GM23338 (cell line): ENCODE results near the gene SEMA3E. TPM values are rescaled to one million over a fixed set of nuclear protein-coding genes. Genes with fewer than 3 reads are reported as not detected.

Source experiments
- ATAC-seq: fragments of 200-7000 bp; cut with Tn5 transposase; 3 replicates; pipeline ENCODE4 v1.9.1; 2020
- DNase-seq: peaks from one replicate; pipeline ENCODE4 v3.0.0-alpha.2; 2015; ENCODE audit warnings: low spot score
- H2AFZ ChIP-seq: fragments of 200-600 bp; sonication (generic); 2 replicates; pipeline ENCODE4 v1.8.0; 2016; ENCODE audit warnings: antibody characterized with exemption, mild to moderate bottlenecking, moderate library complexity
- H3F3A ChIP-seq: fragments of 200-600 bp; sonication (generic); replicated peaks from 2 replicates; pipeline ENCODE4 v1.8.0; 2017; ENCODE audit warnings: antibody characterized with exemption, mixed run types, low read depth
- H3K27ac ChIP-seq: fragments of 200-600 bp; sonication (generic); 2 replicates; pipeline ENCODE4 v1.6.1; 2016; ENCODE audit warnings: low read depth
- H3K27me3 ChIP-seq: fragments of 200-600 bp; sonication (generic); 2 replicates; pipeline ENCODE4 v1.8.0; 2016; ENCODE audit warnings: mild to moderate bottlenecking, mixed run types, moderate library complexity; ENCODE audit not compliant: insufficient read depth
- H3K36me3 ChIP-seq: fragments of 200-600 bp; sonication (generic); 2 replicates; pipeline ENCODE4 v1.8.0; 2016; ENCODE audit warnings: mild to moderate bottlenecking; ENCODE audit not compliant: insufficient read depth
- H3K4me1 ChIP-seq: fragments of 200-600 bp; sonication (generic); 2 replicates; pipeline ENCODE4 v1.8.0; 2016; ENCODE audit warnings: mild to moderate bottlenecking, moderate library complexity; ENCODE audit not compliant: insufficient read depth
- H3K4me2 ChIP-seq: fragments of 200-600 bp; sonication (generic); 2 replicates; pipeline ENCODE4 v1.7.1; 2017; ENCODE audit warnings: mixed run types
- H3K4me3 ChIP-seq: fragments of 200-600 bp; sonication (generic); 2 replicates; pipeline ENCODE4 v1.6.1; 2016; ENCODE audit warnings: mixed run types
- H3K79me2 ChIP-seq: fragments of 200-600 bp; sonication (generic); replicated peaks from 2 replicates; pipeline ENCODE4 v1.8.0; 2017; ENCODE audit warnings: mild to moderate bottlenecking; ENCODE audit not compliant: insufficient read depth
- H3K9me2 ChIP-seq: fragments of 200-600 bp; sonication (generic); 2 replicates; pipeline ENCODE4 v1.8.0; 2017; ENCODE audit not compliant: insufficient read depth
- H4K20me1 ChIP-seq: fragments of 200-600 bp; sonication (generic); replicated peaks from 2 replicates; pipeline ENCODE4 v1.8.0; 2017; ENCODE audit warnings: mild to moderate bottlenecking; ENCODE audit not compliant: insufficient read depth
- H3K27ac Mint-ChIP-seq: 2 replicates; pipeline ENCODE4 v1.8.0; 2020; ENCODE audit warnings: inconsistent platforms, mild to moderate bottlenecking, moderate library complexity, mixed read lengths
- H3K27me3 Mint-ChIP-seq: 3 replicates; pipeline ENCODE4 v1.8.0; 2022; ENCODE audit warnings: low read depth, mild to moderate bottlenecking, moderate library complexity, mixed read lengths, inconsistent platforms; ENCODE audit not compliant: insufficient read depth, poor library complexity
- H3K36me3 Mint-ChIP-seq: 3 replicates; pipeline ENCODE4 v1.8.0; 2021; ENCODE audit warnings: low read depth, mild to moderate bottlenecking, inconsistent platforms, moderate library complexity, mixed read lengths
- H3K4me1 Mint-ChIP-seq: 3 replicates; pipeline ENCODE4 v1.8.0; 2020; ENCODE audit warnings: mild to moderate bottlenecking, inconsistent platforms, mixed read lengths
- H3K4me3 Mint-ChIP-seq: 3 replicates; pipeline ENCODE4 v1.8.0; 2021; ENCODE audit warnings: moderate library complexity, mild to moderate bottlenecking, inconsistent platforms, mixed read lengths
- H3K9me3 Mint-ChIP-seq: 3 replicates; pipeline ENCODE4 v1.8.0; 2020; ENCODE audit warnings: moderate library complexity, mild to moderate bottlenecking, inconsistent platforms, mixed read lengths
- CREB1 ChIP-seq: fragments of 250-450 bp; sonication (Bioruptor Pico); IDR thresholded peaks from 2 replicates; pipeline ENCODE4 v1.5.0; 2020; ENCODE audit warnings: low read depth, mild to moderate bottlenecking, moderate library complexity
- EZH2 ChIP-seq: fragments of 200-600 bp; sonication (generic); IDR thresholded peaks from one replicate; pipeline ENCODE4 v1.8.0; 2017; ENCODE audit warnings: antibody characterized with exemption, mild to moderate bottlenecking, low read depth; ENCODE audit not compliant: unreplicated experiment
- NANOG ChIP-seq: IDR thresholded peaks from 2 replicates; pipeline ENCODE4 v1.6.1; 2016; ENCODE audit warnings: antibody characterized with exemption, borderline replicate concordance
- POLR2AphosphoS5 ChIP-seq: IDR thresholded peaks from 2 replicates; pipeline ENCODE4 v1.6.1; 2016; ENCODE audit warnings: antibody characterized with exemption, low read depth
- STAT1 ChIP-seq: IDR thresholded peaks from one replicate; pipeline ENCODE4 v1.6.1; 2016; ENCODE audit warnings: antibody characterized with exemption; ENCODE audit not compliant: unreplicated experiment
- ZNF114 ChIP-seq: fragments of 250-450 bp; sonication (Bioruptor Pico); IDR thresholded peaks from 2 replicates; pipeline ENCODE4 v1.5.0; 2020; ENCODE audit warnings: mild to moderate bottlenecking, moderate library complexity
- ZNF331 ChIP-seq: fragments of 250-450 bp; sonication (Bioruptor Pico); IDR thresholded peaks from 2 replicates; pipeline ENCODE4 v1.5.0; 2020; ENCODE audit warnings: low read depth, mild to moderate bottlenecking, moderate library complexity
- ZNF462 ChIP-seq: fragments of 250-450 bp; sonication (Bioruptor Pico); IDR thresholded peaks from 2 replicates; pipeline ENCODE4 v1.5.0; 2020; ENCODE audit warnings: mild to moderate bottlenecking, moderate library complexity
- polyA plus RNA-seq: library from polyadenylated mRNA; unstranded; fragments of >200 nt; fragmentation: Nextera tagmentation; extraction: Ambion mirVana; gene quantifications from 2 replicates; pipeline ENCODE4 v1.2.1, GENCODE V29; 2016
- total RNA-seq: library from RNA; depleted of rRNA; stranded (reverse); fragments of >200 nt; shearing (Covaris generic); gene quantifications from 2 replicates; pipeline ENCODE4 v1.2.3, GENCODE V29; 2014

Gene SEMA3E
- total and polyA plus RNA-seq, 2 experiments from 2014 or later = 5.4 to 15.7 TPM

- no peak for TF ChIP-seq ZNF462 (CRISPR knock-in tag)
- TF ChIP-seq EZH2 = no peak
- no peak for TF ChIP-seq CREB1 (CRISPR knock-in tag)
- no peak for TF ChIP-seq STAT1
- TF ChIP-seq ZNF114 = no peak
- no peak for TF ChIP-seq POLR2AphosphoS5
Measured at GRCh38 chr7:83640240-83640639, 8.7 kb downstream of the SEMA3E start (continued).

GRCh38 chr7:83633516-83633915 is 15.4 kb downstream of the SEMA3E start:
- DNase-seq (no peak), ATAC-seq (no peak)
- no peaks in the 10 kb centered on the region for H3K79me2 ChIP-seq
- peaks cover 8% of the 10 kb centered on the region; the same call in 2 of the 3 replicates for H3K36me3 Mint-ChIP-seq
- TF ChIP-seq STAT1 (no peak), NANOG (no peak), EZH2 (no peak), ZNF331 (no peak), ZNF114 (no peak)
- H3K36me3 ChIP-seq = no peaks in the 10 kb centered on the region
- H3F3A ChIP-seq = no peaks in the 10 kb centered on the region
- H3K9me3 Mint-ChIP-seq = peaks cover 8% of the 10 kb centered on the region
- H3K27ac Mint-ChIP-seq = no peak overlapping the region
- H3K4me1 ChIP-seq = peaks cover 11% of the 10 kb centered on the region; the same call in 1 of the 2 replicates
- H3K4me2 ChIP-seq = no peak overlapping the region
- no peak overlapping the region for H2AFZ ChIP-seq
- H3K4me3 Mint-ChIP-seq = no peak overlapping the region
- no peaks in the 10 kb centered on the region for H4K20me1 ChIP-seq
- no peak overlapping the region for H3K4me3 ChIP-seq
- H3K27me3 ChIP-seq = no peaks in the 10 kb centered on the region
- H3K9me2 ChIP-seq = peaks cover 4% of the 10 kb centered on the region; the same call in 1 of the 2 replicates
- no peaks in the 10 kb centered on the region for H3K27me3 Mint-ChIP-seq
- peaks cover 5% of the 10 kb centered on the region for H3K4me1 Mint-ChIP-seq
- 0 out of 2 replicates have a peak overlapping the region, but pooled peaks have one; percentile 27 for H3K27ac ChIP-seq
